GM12864 (cell line): ENCODE data around the gene TTC16.

Experiments used
- DNase-seq: peaks from one replicate; pipeline ENCODE4 v3.0.0-alpha.2; 2011; ENCODE audit warnings: low read depth
- H3K4me3 ChIP-seq: 2 replicates; pipeline ENCODE4 v1.5.1; 2011; ENCODE audit warnings: mild to moderate bottlenecking, low read depth, low read length, control low read depth
- CTCF ChIP-seq: IDR thresholded peaks from 2 replicates; pipeline ENCODE4 v1.5.1; 2011; ENCODE audit warnings: low read depth, mild to moderate bottlenecking, moderate library complexity, low read length, control low read depth, inconsistent platforms; ENCODE audit errors: missing control alignments

TTC16 gene

DNA sequence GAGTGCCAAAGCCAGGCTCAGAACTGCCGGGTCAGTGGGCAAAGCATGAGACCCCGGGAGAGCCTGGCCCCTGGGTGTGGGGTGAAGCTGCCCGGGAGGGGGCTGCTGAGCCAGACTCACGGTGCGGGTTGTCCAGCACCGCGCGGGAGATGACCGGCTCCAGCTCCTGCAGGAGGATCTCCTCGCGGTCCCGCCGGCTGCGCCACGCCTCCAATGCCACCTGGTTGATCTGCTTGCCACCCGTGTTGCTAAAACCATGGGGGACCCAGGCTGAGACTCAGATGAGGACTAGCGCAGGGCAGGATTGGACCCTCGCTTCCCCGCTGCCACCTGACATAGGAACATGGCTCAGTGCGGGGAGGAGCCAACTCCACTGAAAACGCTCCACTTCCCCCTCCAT, 16.6 kb downstream of the TTC16 start:
- H3K4me3 ChIP-seq, result no peak overlapping the region
- TF ChIP-seq CTCF, result no peak
- no peak for DNase-seq

- no peak overlapping the region for H3K4me3 ChIP-seq
- no peak for TF ChIP-seq CTCF
- no peak for DNase-seq
Measured at GRCh38 chr9:127733614-127734013, 17.7 kb downstream of the TTC16 start.

- TF ChIP-seq CTCF, result no peak
- DNase-seq, result no peak
- H3K4me3 ChIP-seq, result peak overlapping the region; percentile 77
Measured at GRCh38 chr9:127734247-127734746, 18.4 kb downstream of the TTC16 start.

GRCh38 chr9:127734747-127735529, 19.1 kb downstream of the TTC16 start, which contains the start of gene TOR2A:
Gene TOR2A (minus strand): TSS chr9:127735294. CDS start chr9:127735270, 24 bp downstream.
- peak; percentile 86 for DNase-seq
- TF ChIP-seq CTCF, result peak; percentile 96
- peak within 1 kb of the TSS; percentile 77 for H3K4me3 ChIP-seq

DNA sequence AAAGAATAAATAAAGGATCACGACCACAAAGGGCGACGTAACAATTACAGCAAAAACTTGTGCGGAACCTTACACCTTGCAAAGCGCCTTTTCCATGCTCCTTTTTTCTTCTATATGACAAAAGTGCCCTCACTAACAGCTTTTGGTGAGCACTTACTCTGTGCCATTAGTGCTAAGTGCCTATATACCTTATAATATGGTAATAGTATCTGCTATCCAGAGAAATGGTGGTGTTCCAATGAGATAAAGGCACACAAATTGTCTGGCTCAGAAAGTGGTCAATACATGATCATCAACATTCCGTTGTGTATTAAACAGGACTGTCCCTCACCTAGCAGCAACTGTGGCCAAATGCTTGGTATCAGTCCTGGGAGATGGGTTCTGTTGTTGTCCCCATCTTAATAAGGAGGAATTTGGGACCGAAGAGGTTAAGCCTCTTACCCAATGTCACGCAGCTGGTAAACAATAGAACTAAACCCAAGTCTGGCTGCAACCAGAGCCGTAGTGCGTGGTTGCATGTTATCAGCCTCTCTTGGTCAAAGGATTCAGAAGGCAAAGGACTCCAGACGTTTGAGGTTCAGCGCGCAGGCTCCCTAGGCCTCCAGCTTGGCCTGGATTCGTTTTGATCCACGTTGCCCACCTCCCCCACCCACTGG, 19.8 kb downstream of the TTC16 start:
- DNase-seq, result no peak
- no peak for TF ChIP-seq CTCF

GRCh38 chr9:127738666-127739065, 22.8 kb downstream of the TTC16 start:
- DNase-seq, result no peak
- no peak for TF ChIP-seq CTCF
- no peak overlapping the region for H3K4me3 ChIP-seq

More for the DNA sequence above, 19.8 kb downstream of the TTC16 start:
- H3K4me3 ChIP-seq, result no peak overlapping the region
